Measurements from ENCODE around the gene TAS2R43.

DNA sequence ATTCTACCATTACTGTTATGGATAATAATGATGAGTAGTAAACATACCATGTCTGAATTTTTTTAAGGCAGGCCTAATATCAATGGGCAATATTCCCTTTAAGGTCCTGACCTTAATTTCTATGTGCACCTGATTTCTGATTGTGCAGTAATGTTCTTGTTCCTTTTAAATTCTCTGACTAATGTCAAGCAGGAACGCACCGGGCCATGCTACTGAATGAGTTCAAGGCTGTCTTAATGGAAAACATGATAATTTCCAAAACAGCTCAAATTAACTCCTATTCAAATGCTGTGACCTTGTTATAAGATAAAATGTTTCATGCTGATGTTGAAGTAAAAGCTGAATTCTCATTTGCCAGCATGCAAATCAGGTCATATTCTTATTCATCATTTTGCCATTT lies 36.8 kb downstream of the TAS2R43 start:
- TF ChIP-seq, protein P1, sequence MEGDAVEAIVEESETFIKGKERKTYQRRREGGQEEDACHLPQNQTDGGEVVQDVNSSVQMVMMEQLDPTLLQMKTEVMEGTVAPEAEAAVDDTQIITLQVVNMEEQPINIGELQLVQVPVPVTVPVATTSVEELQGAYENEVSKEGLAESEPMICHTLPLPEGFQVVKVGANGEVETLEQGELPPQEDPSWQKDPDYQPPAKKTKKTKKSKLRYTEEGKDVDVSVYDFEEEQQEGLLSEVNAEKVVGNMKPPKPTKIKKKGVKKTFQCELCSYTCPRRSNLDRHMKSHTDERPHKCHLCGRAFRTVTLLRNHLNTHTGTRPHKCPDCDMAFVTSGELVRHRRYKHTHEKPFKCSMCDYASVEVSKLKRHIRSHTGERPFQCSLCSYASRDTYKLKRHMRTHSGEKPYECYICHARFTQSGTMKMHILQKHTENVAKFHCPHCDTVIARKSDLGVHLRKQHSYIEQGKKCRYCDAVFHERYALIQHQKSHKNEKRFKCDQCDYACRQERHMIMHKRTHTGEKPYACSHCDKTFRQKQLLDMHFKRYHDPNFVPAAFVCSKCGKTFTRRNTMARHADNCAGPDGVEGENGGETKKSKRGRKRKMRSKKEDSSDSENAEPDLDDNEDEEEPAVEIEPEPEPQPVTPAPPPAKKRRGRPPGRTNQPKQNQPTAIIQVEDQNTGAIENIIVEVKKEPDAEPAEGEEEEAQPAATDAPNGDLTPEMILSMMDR (conservative IDR thresholded peaks at IDR 0.05 in 1 of 2, IDR thresholded peaks at IDR 0.05 in 1 of 2; ENCODE audit: extremely low read depth in 1 of 2, insufficient read depth in 1 of 2, low read depth in 1 of 2, low read length in 2 of 2): no peak
- no peak for TF ChIP-seq EZH2 (IDR thresholded peaks at IDR 0.05; ENCODE audit: borderline replicate concordance, low read length)
